Vagina (tissue), 2 donors: ENCODE measurements around the gene CHST9. TPM values are rescaled to one million over a fixed set of nuclear protein-coding genes. Genes with fewer than 3 reads are reported as not detected.

ENCODE experiments used
- DNase-seq, 2 donors: peaks; one replicate each; pipeline ENCODE4 v3.0.0-alpha.2; 2017; ENCODE audit errors: extremely low spot score in 2 of 2
- H3K27ac ChIP-seq: fragments of 200-600 bp; sonication (generic); one replicate; pipeline ENCODE4 v1.5.1; 2019
- H3K27me3 ChIP-seq: fragments of 200-600 bp; sonication (generic); one replicate; pipeline ENCODE4 v1.5.1; 2019
- H3K36me3 ChIP-seq, 2 donors: fragments of 200-600 bp; sonication (generic); one replicate each; pipeline ENCODE4 v1.5.1; 2017 to 2019
- H3K4me1 ChIP-seq: fragments of 200-600 bp; sonication (generic); one replicate; pipeline ENCODE4 v1.5.1; 2019
- H3K4me3 ChIP-seq, 2 donors: fragments of 200-600 bp; sonication (generic); 1 replicate in 1 of 2; 2 replicates in 1 of 2; pipeline ENCODE4 v1.5.1; 2016 to 2019
- H3K9me3 ChIP-seq: fragments of 200-600 bp; sonication (generic); one replicate; pipeline ENCODE4 v1.5.1; 2019
- POLR2A ChIP-seq, 2 donors: fragments of 450-650 bp; IDR thresholded peaks; one replicate each; pipeline ENCODE4 v1.6.1; 2017; ENCODE audit warnings: antibody characterized with exemption in 2 of 2, mild to moderate bottlenecking in 2 of 2, moderate library complexity in 2 of 2
- POLR2AphosphoS5 ChIP-seq, 2 donors: sonication (generic); formaldehyde crosslinking; IDR thresholded peaks; one replicate each; pipeline ENCODE4 v1.9.0; 2017; ENCODE audit warnings: antibody characterized with exemption in 2 of 2, mild to moderate bottlenecking in 2 of 2, low read depth in 1 of 2; ENCODE audit not compliant: insufficient read depth in 1 of 2
- intact Hi-C: fragments of 100-400 bp; cut with DNase I; formaldehyde crosslinking; loops from one replicate; pipeline ENCODE4 v1.15.1; 2023
- total RNA-seq: library from RNA; depleted of rRNA; stranded (reverse); fragments of >200 nt; gene quantifications from one replicate; pipeline ENCODE4 v1.2.3, GENCODE V29; 2016
- TF ChIP-seq, protein P1 (sequence below), 3 experiments: fragments of 450-650 bp in 2 of 3; fragments of 200-600 bp in 1 of 3; sonication (generic) in 1 of 3; IDR thresholded peaks; one replicate each; pipeline ENCODE4 v1.5.1; 2017 to 2019; ENCODE audit warnings: antibody characterized with exemption in 3 of 3, mild to moderate bottlenecking in 2 of 3, moderate library complexity in 2 of 3

Gene CHST9
- total RNA-seq, 1 donor from 2014 or later: 0.74 TPM

DNA sequence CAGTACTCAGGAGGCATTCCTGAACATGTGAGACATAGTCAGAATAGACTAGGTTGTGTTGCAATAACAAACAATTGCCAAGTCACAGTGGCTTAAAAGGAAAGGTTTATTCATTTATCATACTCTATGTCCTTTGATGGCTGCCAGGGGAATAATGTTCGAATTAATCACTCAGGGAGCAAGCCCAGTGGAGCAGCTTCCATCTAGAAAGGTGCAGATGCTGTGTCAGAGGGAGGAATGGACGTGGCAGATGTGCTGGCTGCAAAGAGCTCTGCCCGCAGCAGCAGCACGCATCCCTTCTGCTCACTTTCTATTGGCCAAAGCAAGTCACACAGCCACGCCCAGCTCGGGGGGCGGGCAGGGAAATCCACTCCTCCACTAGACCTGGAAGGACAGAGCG is 213.7 kb downstream of the CHST9 start:
- intact Hi-C loops: no loop called here
- H3K9me3 ChIP-seq: no peaks in the 10 kb centered on the region
- H3K27ac ChIP-seq: no peak overlapping the region
- H3K27me3 ChIP-seq: no peaks in the 10 kb centered on the region
- DNase-seq: no peak
- no peak for TF ChIP-seq POLR2A (IDR thresholded peaks at IDR 0.05)
- TF ChIP-seq, protein P1, sequence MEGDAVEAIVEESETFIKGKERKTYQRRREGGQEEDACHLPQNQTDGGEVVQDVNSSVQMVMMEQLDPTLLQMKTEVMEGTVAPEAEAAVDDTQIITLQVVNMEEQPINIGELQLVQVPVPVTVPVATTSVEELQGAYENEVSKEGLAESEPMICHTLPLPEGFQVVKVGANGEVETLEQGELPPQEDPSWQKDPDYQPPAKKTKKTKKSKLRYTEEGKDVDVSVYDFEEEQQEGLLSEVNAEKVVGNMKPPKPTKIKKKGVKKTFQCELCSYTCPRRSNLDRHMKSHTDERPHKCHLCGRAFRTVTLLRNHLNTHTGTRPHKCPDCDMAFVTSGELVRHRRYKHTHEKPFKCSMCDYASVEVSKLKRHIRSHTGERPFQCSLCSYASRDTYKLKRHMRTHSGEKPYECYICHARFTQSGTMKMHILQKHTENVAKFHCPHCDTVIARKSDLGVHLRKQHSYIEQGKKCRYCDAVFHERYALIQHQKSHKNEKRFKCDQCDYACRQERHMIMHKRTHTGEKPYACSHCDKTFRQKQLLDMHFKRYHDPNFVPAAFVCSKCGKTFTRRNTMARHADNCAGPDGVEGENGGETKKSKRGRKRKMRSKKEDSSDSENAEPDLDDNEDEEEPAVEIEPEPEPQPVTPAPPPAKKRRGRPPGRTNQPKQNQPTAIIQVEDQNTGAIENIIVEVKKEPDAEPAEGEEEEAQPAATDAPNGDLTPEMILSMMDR (IDR thresholded peaks at IDR 0.05): no peak
- TF ChIP-seq POLR2AphosphoS5 (IDR thresholded peaks at IDR 0.05; ENCODE audit: insufficient read depth in 1 of 2, low read depth in 1 of 2): no peak
- no peaks in the 10 kb centered on the region for H3K4me1 ChIP-seq
- H3K36me3 ChIP-seq: no peaks in the 10 kb centered on the region
- H3K4me3 ChIP-seq: no peak overlapping the region

- intact Hi-C loops: no loop called here
- no peak for DNase-seq
Measured at GRCh38 chr18:26970637-26971036, 214.5 kb downstream of the CHST9 start.

GRCh38 chr18:26965206-26965605 is 219.9 kb downstream of the CHST9 start:
- no peak for TF ChIP-seq POLR2A (IDR thresholded peaks at IDR 0.05)
- TF ChIP-seq, protein P1 (IDR thresholded peaks at IDR 0.05): no peak
- TF ChIP-seq POLR2AphosphoS5 (IDR thresholded peaks at IDR 0.05; ENCODE audit: insufficient read depth in 1 of 2, low read depth in 1 of 2): no peak
- Histone ChIP-seq H3K9me3 (no peaks in the 10 kb centered on the region), H3K36me3 (no peaks in the 10 kb centered on the region), H3K4me3 (no peak overlapping the region), H3K27ac (no peak overlapping the region), H3K27me3 (no peaks in the 10 kb centered on the region), H3K4me1 (peaks cover 11% of the 10 kb centered on the region)
- no peak for DNase-seq
- intact Hi-C loops: no loop called here

More at GRCh38 chr18:26970637-26971036, 214.5 kb downstream of the CHST9 start:
- no peaks in the 10 kb centered on the region for H3K36me3 ChIP-seq
- no peak overlapping the region for H3K27ac ChIP-seq
- H3K4me1 ChIP-seq: no peaks in the 10 kb centered on the region
- no peak for TF ChIP-seq POLR2AphosphoS5 (IDR thresholded peaks at IDR 0.05; ENCODE audit: insufficient read depth in 1 of 2, low read depth in 1 of 2)
- no peak for TF ChIP-seq POLR2A (IDR thresholded peaks at IDR 0.05)
- TF ChIP-seq, protein P1 (IDR thresholded peaks at IDR 0.05): no peak
- no peaks in the 10 kb centered on the region for H3K27me3 ChIP-seq
- H3K9me3 ChIP-seq: no peaks in the 10 kb centered on the region
- no peak overlapping the region for H3K4me3 ChIP-seq

GRCh38 chr18:26963292-26963691 is 221.8 kb downstream of the CHST9 start:
- no peak overlapping the region for H3K4me3 ChIP-seq
- no peak overlapping the region for H3K27ac ChIP-seq
- H3K27me3 ChIP-seq: no peaks in the 10 kb centered on the region
- no peaks in the 10 kb centered on the region for H3K36me3 ChIP-seq
- no peak for DNase-seq
- no peaks in the 10 kb centered on the region for H3K9me3 ChIP-seq
- intact Hi-C loops: no loop called here
- TF ChIP-seq, protein P1 (IDR thresholded peaks at IDR 0.05): no peak
- no peak for TF ChIP-seq POLR2A (IDR thresholded peaks at IDR 0.05)
- TF ChIP-seq POLR2AphosphoS5 (IDR thresholded peaks at IDR 0.05; ENCODE audit: insufficient read depth in 1 of 2, low read depth in 1 of 2): no peak
- H3K4me1 ChIP-seq: peaks cover 11% of the 10 kb centered on the region

GRCh38 chr18:26961839-26962238 is 223.3 kb downstream of the CHST9 start:
- TF ChIP-seq, protein P1 (IDR thresholded peaks at IDR 0.05): no peak
- TF ChIP-seq POLR2AphosphoS5 (IDR thresholded peaks at IDR 0.05; ENCODE audit: insufficient read depth in 1 of 2, low read depth in 1 of 2): no peak
- TF ChIP-seq POLR2A (IDR thresholded peaks at IDR 0.05): no peak
- DNase-seq: no peak
- no peaks in the 10 kb centered on the region for H3K36me3 ChIP-seq
- H3K4me3 ChIP-seq: no peak overlapping the region
- no peaks in the 10 kb centered on the region for H3K27me3 ChIP-seq
- no peak overlapping the region for H3K27ac ChIP-seq
- intact Hi-C loops: no loop called here
- no peaks in the 10 kb centered on the region for H3K9me3 ChIP-seq
- H3K4me1 ChIP-seq: peaks cover 11% of the 10 kb centered on the region
